AG04450 (cell line): ENCODE measurements around the gene PTPN4. TPM values are rescaled to one million over a fixed set of nuclear protein-coding genes. Genes with fewer than 3 reads are reported as not detected.
"Not testable (repeated sequence)": the region's sequence is repeated elsewhere in the genome, so short reads cannot be mapped to it uniquely, and the experiment has no call there.

Experiments used
- CTCF ChIA-PET: fragments of 300-600, 350-600 bp; formaldehyde crosslinking; extraction: SDS; loops from one replicate; lab custom pipeline; 2022; ENCODE audit warnings: antibody characterized with exemption, inconsistent platforms; lab: Charles Lee
- POLR2A ChIA-PET: fragments of 350-600 bp; formaldehyde crosslinking; extraction: SDS; loops from one replicate; lab custom pipeline; 2021; ENCODE audit warnings: antibody characterized with exemption, inconsistent platforms; lab: Yijun Ruan, JAX
- DNase-seq: peaks from one replicate; pipeline ENCODE4 v3.0.0-alpha.2; 2011; ENCODE audit warnings: low read depth, low spot score
- H3K27ac ChIP-seq: one replicate; pipeline ENCODE4 v1.5.1; 2012; ENCODE audit warnings: low read depth, low read length, control low read depth
- H3K27me3 ChIP-seq: one replicate; pipeline ENCODE4 v1.6.0; 2012; ENCODE audit warnings: low read length; ENCODE audit not compliant: control insufficient read depth, insufficient read depth
- H3K4me3 ChIP-seq: 2 replicates; pipeline ENCODE4 v1.5.1; 2011; ENCODE audit warnings: mild to moderate bottlenecking, low read depth, low read length, control low read depth
- H3K9me3 ChIP-seq: 2 replicates; pipeline ENCODE4 v1.5.1; 2012; ENCODE audit warnings: low read length; ENCODE audit not compliant: control insufficient read depth, insufficient read depth
- polyA plus RNA-seq: library from polyadenylated mRNA; depleted of rRNA; stranded (reverse); fragments of >200 nt; gene quantifications from 2 replicates; pipeline ENCODE4 v1.2.3, GENCODE V29; 2011
- TF ChIP-seq, protein P1 (sequence below): IDR thresholded peaks from 2 replicates; pipeline ENCODE4 v1.5.1; 2011; ENCODE audit warnings: low read depth, low read length, control low read depth, inconsistent platforms

Gene PTPN4
- polyA plus RNA-seq, 1 experiment, result 19.6 TPM

DNA sequence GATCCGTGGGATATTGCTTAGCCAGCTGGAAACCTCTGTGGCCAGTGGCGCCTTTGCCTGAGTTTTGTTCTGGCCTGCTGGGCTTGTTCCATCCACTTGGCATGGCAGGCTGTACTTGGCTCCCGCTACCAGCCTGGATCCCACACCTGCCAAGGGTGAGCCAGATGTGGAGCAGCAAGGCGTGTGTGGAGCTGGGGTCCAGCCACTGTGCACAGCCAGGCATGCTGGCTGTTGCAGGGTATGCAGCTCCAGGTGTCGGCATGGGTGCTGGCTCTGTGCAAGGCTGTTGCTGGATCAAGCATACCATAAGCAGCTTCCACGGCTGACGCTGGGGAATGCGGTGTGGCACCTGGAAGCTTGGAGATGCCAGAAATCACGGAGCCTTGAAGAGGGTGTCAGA, 34.5 kb downstream of the PTPN4 start:
- POLR2A ChIA-PET, result no interaction called here

DNA sequence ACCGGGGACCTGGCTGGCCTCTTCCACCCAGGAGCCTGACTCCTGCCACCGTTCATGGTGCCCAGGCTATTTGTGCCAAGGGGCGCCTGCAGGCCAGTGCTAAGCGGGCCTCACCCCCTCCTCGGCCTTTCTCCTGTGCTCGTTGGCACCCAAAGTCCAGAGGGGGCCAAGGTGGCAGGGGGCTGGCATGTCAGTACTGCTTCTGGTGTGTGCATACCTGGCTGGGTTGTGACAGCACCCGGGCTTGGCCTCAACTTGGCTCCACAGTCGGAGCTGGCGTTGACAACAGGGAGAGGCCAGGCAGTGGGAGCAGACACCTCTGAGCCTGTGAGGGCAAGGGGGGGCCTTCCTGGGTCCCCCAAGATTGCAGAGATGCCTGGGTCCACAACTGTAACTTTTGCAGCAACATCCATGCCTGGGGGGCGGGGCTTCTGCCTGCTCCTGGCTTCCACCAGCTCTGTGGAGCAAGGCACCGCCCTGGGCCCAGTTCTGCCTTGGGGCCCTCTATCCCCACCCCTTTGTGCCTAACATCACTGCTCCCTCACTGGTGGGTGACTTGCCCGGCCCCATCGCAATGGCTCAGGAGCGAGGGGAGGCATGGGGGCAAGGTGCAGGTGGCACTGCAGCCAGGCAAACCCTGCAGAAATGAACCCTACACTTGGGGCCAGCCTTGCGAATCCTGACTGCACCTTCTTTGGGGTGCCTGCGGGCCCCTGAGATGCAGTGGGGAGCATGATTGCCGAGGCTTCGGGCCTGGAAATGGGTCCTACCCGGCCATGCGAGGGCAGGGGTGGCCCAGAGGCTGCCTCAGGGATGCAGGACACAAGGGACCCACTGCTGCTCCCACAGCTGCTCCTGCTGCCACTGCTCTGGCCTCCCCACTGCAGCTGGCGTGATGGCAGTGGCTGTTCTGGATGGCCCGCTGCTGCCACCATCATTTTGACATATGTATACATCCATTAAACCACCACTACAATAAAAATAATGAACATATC, 35.9 kb downstream of the PTPN4 start:
- Histone ChIP-seq H3K27ac (no peak overlapping the region), H3K27me3 (no peaks in the 10 kb centered on the region), H3K4me3 (no peak overlapping the region), H3K9me3 (peaks cover 22% of the 10 kb centered on the region)
- TF ChIP-seq, protein P1, sequence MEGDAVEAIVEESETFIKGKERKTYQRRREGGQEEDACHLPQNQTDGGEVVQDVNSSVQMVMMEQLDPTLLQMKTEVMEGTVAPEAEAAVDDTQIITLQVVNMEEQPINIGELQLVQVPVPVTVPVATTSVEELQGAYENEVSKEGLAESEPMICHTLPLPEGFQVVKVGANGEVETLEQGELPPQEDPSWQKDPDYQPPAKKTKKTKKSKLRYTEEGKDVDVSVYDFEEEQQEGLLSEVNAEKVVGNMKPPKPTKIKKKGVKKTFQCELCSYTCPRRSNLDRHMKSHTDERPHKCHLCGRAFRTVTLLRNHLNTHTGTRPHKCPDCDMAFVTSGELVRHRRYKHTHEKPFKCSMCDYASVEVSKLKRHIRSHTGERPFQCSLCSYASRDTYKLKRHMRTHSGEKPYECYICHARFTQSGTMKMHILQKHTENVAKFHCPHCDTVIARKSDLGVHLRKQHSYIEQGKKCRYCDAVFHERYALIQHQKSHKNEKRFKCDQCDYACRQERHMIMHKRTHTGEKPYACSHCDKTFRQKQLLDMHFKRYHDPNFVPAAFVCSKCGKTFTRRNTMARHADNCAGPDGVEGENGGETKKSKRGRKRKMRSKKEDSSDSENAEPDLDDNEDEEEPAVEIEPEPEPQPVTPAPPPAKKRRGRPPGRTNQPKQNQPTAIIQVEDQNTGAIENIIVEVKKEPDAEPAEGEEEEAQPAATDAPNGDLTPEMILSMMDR, result no peak
- POLR2A ChIA-PET, result no interaction called here
- CTCF ChIA-PET, result no interaction called here
- DNase-seq, result no peak

More for the DNA sequence above, 34.5 kb downstream of the PTPN4 start:
- CTCF ChIA-PET, result no interaction called here
- peaks cover 22% of the 10 kb centered on the region for H3K9me3 ChIP-seq
- no peak overlapping the region for H3K27ac ChIP-seq
- H3K27me3 ChIP-seq, result no peaks in the 10 kb centered on the region
- TF ChIP-seq, protein P1, result no peak
- H3K4me3 ChIP-seq, result no peak overlapping the region
- DNase-seq, result no peak

DNA sequence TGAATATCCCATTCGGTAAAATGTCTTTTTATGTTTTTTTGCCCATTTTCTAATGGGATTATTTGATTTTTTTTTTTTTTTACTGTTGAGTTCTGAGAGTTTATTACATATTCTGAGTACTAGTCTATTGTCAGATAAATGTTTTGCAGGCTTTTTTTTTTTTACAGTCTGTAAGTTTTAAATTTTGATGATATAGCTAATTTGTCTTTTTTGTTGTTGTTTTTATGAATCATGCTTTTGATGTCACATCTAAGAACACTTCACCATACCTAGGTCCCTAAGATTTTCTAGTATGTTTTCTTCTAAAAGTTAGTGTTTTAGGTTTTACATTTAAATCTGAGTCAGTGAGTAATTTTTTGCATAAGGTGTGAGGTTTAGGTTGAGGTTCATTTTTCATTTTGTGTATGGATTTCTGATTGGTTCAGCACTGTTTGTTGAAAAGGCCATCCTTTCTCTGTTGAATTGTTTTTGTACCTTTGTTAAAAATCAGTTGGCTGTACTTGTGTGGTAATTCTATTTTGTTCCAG, 40.7 kb downstream of the PTPN4 start:
- CTCF ChIA-PET, result no interaction called here
- TF ChIP-seq, protein P1, result no peak
- POLR2A ChIA-PET, result no interaction called here
- no peak overlapping the region for H3K27ac ChIP-seq
- H3K4me3 ChIP-seq, result no peak overlapping the region
- H3K9me3 ChIP-seq, result peaks cover 1% of the 10 kb centered on the region; the same call in 1 of the 2 replicates
- DNase-seq, result no peak
- H3K27me3 ChIP-seq, result no peaks in the 10 kb centered on the region

DNA sequence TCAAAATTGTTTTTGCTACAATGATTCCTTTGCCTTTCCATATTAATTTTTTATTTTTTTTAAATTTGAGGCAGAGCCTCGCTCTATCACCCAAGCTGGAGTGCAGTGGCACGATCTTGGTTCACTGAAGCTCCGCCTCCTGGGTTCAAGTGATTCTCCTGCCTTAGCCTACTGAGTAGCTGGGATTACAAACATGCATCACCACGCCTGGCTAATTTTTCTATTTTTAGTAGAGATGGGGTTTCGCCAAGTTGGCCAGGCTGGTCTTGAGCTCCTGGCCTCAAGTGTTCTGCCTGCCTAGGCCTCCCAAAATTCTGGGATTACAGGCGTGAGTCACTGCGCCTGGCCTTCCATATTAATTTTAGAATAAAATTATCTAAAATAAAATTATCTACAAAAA, 41.3 kb downstream of the PTPN4 start:
- no peaks in the 10 kb centered on the region; the same call in 1 of the 2 replicates for H3K9me3 ChIP-seq
- H3K4me3 ChIP-seq, result no peak overlapping the region
- H3K27ac ChIP-seq, result no peak overlapping the region
- DNase-seq, result no peak
- CTCF ChIA-PET, result no interaction called here
- H3K27me3 ChIP-seq, result no peaks in the 10 kb centered on the region
- POLR2A ChIA-PET, result no interaction called here
- TF ChIP-seq, protein P1, result no peak

DNA sequence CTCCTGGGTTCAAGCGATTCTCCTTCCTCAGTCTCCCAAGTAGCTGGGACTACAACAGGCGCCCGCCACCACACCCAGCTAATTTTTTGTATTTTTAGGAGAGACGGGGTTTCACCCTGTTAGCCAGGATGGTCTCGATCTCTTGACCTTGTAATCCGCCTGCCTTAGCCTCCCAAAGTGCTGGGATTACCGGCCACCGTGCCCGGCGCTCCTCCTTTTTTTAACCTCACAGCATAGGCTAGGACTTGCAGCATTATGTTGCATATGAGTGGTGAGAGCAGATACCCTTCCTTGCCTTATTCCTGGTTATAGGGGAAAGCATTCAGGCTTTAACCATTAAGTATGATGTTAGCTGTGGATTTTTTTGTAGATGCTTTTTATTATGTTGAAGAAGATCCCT, 42.3 kb downstream of the PTPN4 start:
- DNase-seq, H3K9me3 ChIP-seq, CTCF ChIA-PET, H3K27ac ChIP-seq, H3K27me3 ChIP-seq, H3K4me3 ChIP-seq, POLR2A ChIA-PET: not testable (repeated sequence)
